Stomach (tissue), 9 donors: Measurements from ENCODE around the gene CRYM. TPM values are rescaled to one million over a fixed set of nuclear protein-coding genes. Genes with fewer than 3 reads are reported as not detected.
A peak's percentile ranks its signal among the peaks of the same experiment; 100 is the strongest.

Experiments used
- DNase-seq, 2 donors: peaks; one replicate each; pipeline versions ENCODE4 v3.0.0 to v3.0.0-alpha.2; 2013 to 2019
- H3K27ac ChIP-seq, 5 donors: fragments of 200-600 bp in 4 of 5; sonication (generic) in 4 of 5; one replicate each; pipeline ENCODE4 v1.5.1; 2013 to 2019; ENCODE audit warnings: mild to moderate bottlenecking in 1 of 5, moderate library complexity in 1 of 5
- H3K27me3 ChIP-seq, 3 donors: fragments of 200-600 bp; sonication (generic); one replicate each; pipeline ENCODE4 v1.5.1; 2017 to 2019; ENCODE audit warnings: mixed run types in 1 of 3
- H3K36me3 ChIP-seq, 4 donors: fragments of 200-600 bp; sonication (generic); 1 replicate in 3 of 4; 2 replicates in 1 of 4; pipeline ENCODE4 v1.5.1; 2016 to 2019
- H3K4me1 ChIP-seq, 4 donors: fragments of 200-600 bp; sonication (generic); one replicate each; pipeline ENCODE4 v1.5.1; 2016 to 2019
- H3K4me3 ChIP-seq, 4 donors: fragments of 200-600 bp; sonication (generic) in 3 of 4; one replicate each; pipeline ENCODE4 v1.5.1; 2016 to 2019; ENCODE audit warnings: mild to moderate bottlenecking in 1 of 4
- H3K9me3 ChIP-seq, 4 donors: fragments of 200-600 bp; sonication (generic); one replicate each; pipeline ENCODE4 v1.5.1; 2016 to 2019
- EP300 ChIP-seq: sonication (generic); formaldehyde crosslinking; IDR thresholded peaks from one replicate; pipeline ENCODE4 v1.6.1; 2017; ENCODE audit warnings: antibody characterized with exemption
- POLR2A ChIP-seq, 4 donors: fragments of 450-650 bp; IDR thresholded peaks; one replicate each; pipeline ENCODE4 v1.6.1; 2016; ENCODE audit warnings: antibody characterized with exemption in 4 of 4, control low read depth in 2 of 4, mild to moderate bottlenecking in 1 of 4, moderate library complexity in 1 of 4
- POLR2AphosphoS5 ChIP-seq, 3 donors: sonication (generic); formaldehyde crosslinking; IDR thresholded peaks; one replicate each; pipeline ENCODE4 v1.6.1; 2016; ENCODE audit warnings: antibody characterized with exemption in 3 of 3
- WGBS, 5 donors: extraction: QIAGEN DNeasy Blood & Tissue Kit in 3 of 5; methylation state at CpG; one replicate each; pipeline versions ENCODE4 v1.1.5 to v1.1.7; 2013 to 2018; 5-methylcytosine and 5-hydroxymethylcytosine counted together
- intact Hi-C: fragments of 100-400 bp; cut with DNase I; formaldehyde crosslinking; loops from one replicate; pipeline ENCODE4 v1.15.1; 2023; ENCODE audit warnings: low total_unique reads
- polyA plus RNA-seq, 3 donors: library from polyadenylated mRNA; stranded (reverse); fragments of 200-250 nt; gene quantifications; one replicate each; pipeline ENCODE4 v1.2.3, GENCODE V29; 2013
- total RNA-seq, 5 donors: library from RNA; depleted of rRNA; stranded (reverse); fragments of >200 nt; gene quantifications; one replicate each; pipeline versions ENCODE4 v1.1.0 to v1.2.3, GENCODE V29; 2014 to 2016
- TF ChIP-seq, protein P1 (sequence below), 7 experiments: fragments of 450-650 bp in 4 of 7; fragments of 200-600 bp in 3 of 7; sonication (generic) in 3 of 7; IDR thresholded peaks; one replicate each; pipeline ENCODE4 v1.5.1; 2016 to 2019; ENCODE audit warnings: antibody characterized with exemption in 7 of 7, control low read depth in 2 of 7, mild to moderate bottlenecking in 1 of 7
- donor health status: healthy with polysubstance abuse.
- donor health status: Bipolar disorder and iron deficiency.
- donor health status: healthy.

CRYM gene
- total and polyA plus RNA-seq, 8 donors, result 0.75 to 4.0 (median 3.3) TPM; not detected in 3

DNA sequence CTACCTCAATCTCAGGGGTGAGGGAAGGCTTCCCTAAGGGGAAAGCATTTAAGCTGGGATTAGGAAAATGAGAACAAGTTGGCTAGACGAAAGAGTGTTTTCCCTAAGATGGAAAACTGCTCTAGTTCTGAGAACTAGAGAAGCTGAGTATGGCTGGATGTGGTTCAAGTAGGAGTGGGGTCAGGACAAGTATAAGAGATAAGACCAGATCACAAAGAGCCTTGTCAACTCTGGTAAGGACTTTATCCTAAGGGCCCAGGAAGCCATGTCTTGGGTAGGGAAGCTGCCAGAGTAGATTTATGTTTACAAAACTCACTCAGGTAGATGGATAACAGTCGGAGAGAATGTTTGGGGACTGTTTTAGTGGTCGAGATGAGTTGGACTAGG lies 42.9 kb downstream of the CRYM start:
- H3K27me3 ChIP-seq, result peaks cover 0 to 6% (median 0%) of the 10 kb centered on the region in 3 donors
- H3K27ac ChIP-seq, result no peak overlapping the region
- intact Hi-C loops, result no loop called here

DNA sequence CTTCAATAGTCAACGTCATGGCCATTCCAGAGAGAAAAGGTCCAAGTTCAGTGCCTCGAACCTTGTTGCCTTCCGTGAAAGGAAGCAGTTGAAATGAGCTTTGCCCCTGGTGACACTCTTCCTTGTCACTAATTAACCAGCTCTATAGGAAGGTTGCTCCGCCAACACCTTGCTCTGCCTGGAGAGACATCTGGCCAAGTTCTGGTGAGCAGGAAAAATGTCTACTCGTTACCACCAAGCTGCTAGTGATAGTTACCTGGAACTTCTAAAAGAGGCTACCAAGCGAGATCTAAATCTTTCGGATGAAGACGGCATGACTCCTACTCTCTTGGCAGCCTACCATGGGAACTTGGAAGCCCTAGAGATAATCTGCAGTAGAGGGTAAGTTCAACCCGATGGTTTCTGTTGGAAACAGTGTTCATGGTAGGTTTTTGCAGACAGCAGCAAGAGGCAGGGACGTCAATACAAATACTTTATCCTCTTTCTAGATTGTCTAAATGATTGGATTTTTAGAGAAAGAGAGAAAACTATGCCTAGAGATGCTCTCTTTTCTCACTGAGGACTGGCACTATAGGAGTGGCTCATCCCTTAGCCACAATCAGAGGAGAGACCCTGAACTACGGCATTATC lies 44.5 kb downstream of the CRYM start, which contains the start of gene ANKS4B:
TSS of gene ANKS4B (plus strand) at position 179 of the 630 bp plus-strand sequence. CDS start at position 218, 39 bp downstream.
- peak; percentile 29 to 68 for DNase-seq
- Histone ChIP-seq H3K4me1 (no peaks in the 10 kb centered on the region), H3K27ac (no peak within 1 kb of the TSS), H3K27me3 (peaks cover 0 to 11% (median 0%) of the 10 kb centered on the region in 3 donors), H3K9me3 (no peaks in the 10 kb centered on the region), H3K4me3 (peak within 1 kb of the TSS in 1 of 4 donors; percentile 1), H3K36me3 (no peaks in the 10 kb centered on the region)
- no peak for TF ChIP-seq POLR2AphosphoS5 (IDR thresholded peaks at IDR 0.05)
- TF ChIP-seq POLR2A (IDR thresholded peaks at IDR 0.05), result no peak
- TF ChIP-seq EP300, result no peak
- TF ChIP-seq, protein P1, sequence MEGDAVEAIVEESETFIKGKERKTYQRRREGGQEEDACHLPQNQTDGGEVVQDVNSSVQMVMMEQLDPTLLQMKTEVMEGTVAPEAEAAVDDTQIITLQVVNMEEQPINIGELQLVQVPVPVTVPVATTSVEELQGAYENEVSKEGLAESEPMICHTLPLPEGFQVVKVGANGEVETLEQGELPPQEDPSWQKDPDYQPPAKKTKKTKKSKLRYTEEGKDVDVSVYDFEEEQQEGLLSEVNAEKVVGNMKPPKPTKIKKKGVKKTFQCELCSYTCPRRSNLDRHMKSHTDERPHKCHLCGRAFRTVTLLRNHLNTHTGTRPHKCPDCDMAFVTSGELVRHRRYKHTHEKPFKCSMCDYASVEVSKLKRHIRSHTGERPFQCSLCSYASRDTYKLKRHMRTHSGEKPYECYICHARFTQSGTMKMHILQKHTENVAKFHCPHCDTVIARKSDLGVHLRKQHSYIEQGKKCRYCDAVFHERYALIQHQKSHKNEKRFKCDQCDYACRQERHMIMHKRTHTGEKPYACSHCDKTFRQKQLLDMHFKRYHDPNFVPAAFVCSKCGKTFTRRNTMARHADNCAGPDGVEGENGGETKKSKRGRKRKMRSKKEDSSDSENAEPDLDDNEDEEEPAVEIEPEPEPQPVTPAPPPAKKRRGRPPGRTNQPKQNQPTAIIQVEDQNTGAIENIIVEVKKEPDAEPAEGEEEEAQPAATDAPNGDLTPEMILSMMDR (IDR thresholded peaks at IDR 0.05), result no peak
- intact Hi-C loops, result no loop called here
- WGBS, 5 donors, result 56 to 72% (median 64%) methylated on average over 11 of the region's 11 CpGs

More for the DNA sequence above, 42.9 kb downstream of the CRYM start:
- H3K4me3 ChIP-seq, result no peak overlapping the region
- no peaks in the 10 kb centered on the region for H3K36me3 ChIP-seq
- H3K9me3 ChIP-seq, result no peaks in the 10 kb centered on the region
- no peak for TF ChIP-seq EP300
- no peak for TF ChIP-seq POLR2AphosphoS5 (IDR thresholded peaks at IDR 0.05)
- no peak for TF ChIP-seq POLR2A (IDR thresholded peaks at IDR 0.05)
- TF ChIP-seq, protein P1 (IDR thresholded peaks at IDR 0.05), result no peak
- 53 to 70% (median 59%) methylated on average over 3 of the region's 3 CpGs for WGBS, 5 donors
- DNase-seq, result no peak
- H3K4me1 ChIP-seq, result no peaks in the 10 kb centered on the region

DNA sequence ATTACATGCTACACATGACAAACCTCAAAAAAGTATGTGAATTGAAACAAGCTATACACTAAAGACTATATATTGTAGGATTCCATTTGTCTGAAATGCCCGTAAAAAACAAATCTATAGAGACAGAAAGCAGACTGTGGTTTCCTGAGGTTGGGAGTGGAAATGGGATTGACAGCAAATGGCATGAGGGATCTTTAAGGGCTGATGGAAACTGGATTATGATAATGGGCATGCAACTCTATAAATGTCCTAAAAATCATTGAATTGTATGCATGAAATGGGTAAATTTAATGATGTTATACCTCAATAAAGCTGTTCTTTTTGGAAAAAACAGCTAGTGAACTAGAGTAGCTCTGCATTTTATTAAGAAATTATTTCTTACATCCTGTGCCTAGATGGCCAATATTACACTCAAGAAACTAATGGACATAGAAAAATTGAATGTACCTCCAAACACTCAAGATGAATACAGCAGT lies 45.0 kb downstream of the CRYM start:
- H3K4me3 ChIP-seq, result no peak overlapping the region
- intact Hi-C loops, result no loop called here
- no peaks in the 10 kb centered on the region for H3K9me3 ChIP-seq
- 93 to 100% (median 98%) methylated on average over 1 of the region's 1 CpG for WGBS, 5 donors
- H3K36me3 ChIP-seq, result no peaks in the 10 kb centered on the region
- DNase-seq, result no peak
- H3K27me3 ChIP-seq, result peaks cover 0 to 11% (median 0%) of the 10 kb centered on the region in 3 donors
- H3K27ac ChIP-seq, result no peak overlapping the region
- TF ChIP-seq POLR2A (IDR thresholded peaks at IDR 0.05), result no peak
- no peak for TF ChIP-seq EP300
- TF ChIP-seq, protein P1 (IDR thresholded peaks at IDR 0.05), result no peak
- no peak for TF ChIP-seq POLR2AphosphoS5 (IDR thresholded peaks at IDR 0.05)
- no peaks in the 10 kb centered on the region for H3K4me1 ChIP-seq

DNA sequence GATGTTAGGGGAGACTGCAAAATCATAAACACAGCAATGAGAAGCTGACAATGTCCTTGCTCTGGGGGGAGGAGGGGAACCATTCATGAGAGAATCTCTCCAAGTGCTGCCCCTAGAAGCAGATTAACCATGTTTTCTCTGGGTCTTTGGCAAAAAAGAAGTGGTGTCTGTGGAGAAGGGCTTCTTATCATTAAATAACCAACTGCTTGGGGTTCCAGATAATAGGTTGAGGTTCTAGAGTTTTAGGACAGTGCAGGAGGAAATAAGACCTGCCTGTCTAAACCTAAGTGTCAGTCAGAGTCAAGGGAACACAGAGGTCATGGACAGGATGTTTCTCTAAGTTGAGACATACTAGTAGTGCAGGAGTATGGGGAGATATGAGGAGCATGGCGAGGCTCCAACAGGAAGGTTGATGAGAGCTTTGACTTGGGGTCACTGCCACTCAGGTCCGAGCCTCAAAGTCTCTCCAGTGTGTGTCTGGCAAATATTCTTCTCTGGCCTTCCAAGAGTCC lies 49.7 kb downstream of the CRYM start:
- 50 to 64% (median 54%) methylated on average over 2 of the region's 2 CpGs for WGBS, 5 donors
- no peaks in the 10 kb centered on the region for H3K4me1 ChIP-seq
- H3K27ac ChIP-seq, result no peak overlapping the region
- intact Hi-C loops, result no loop called here
- no peak for DNase-seq
- no peak overlapping the region for H3K4me3 ChIP-seq
- H3K36me3 ChIP-seq, result no peaks in the 10 kb centered on the region
- H3K9me3 ChIP-seq, result no peaks in the 10 kb centered on the region
- TF ChIP-seq, protein P1 (IDR thresholded peaks at IDR 0.05), result no peak
- TF ChIP-seq EP300 (no peak), POLR2AphosphoS5 (IDR thresholded peaks at IDR 0.05) (no peak), POLR2A (IDR thresholded peaks at IDR 0.05) (no peak)
- H3K27me3 ChIP-seq, result peaks cover 0 to 11% (median 0%) of the 10 kb centered on the region in 3 donors
